B cell (primary cell): ENCODE results near the gene TENT5C. TPM values are rescaled to one million over a fixed set of nuclear protein-coding genes. Genes with fewer than 3 reads are reported as not detected.

Experiments used
- ATAC-seq: fragments of 200-7000 bp; cut with Tn5 transposase; one replicate; pipeline ENCODE4 v1.10.0; 2021; ENCODE audit warnings: low read depth, mild to moderate bottlenecking, moderate number of reproducible peaks, moderate library complexity
- CTCF ChIA-PET: fragments of 350-600 bp; sonication (Branson Sonifier 250); formaldehyde crosslinking; loops from one replicate; lab custom pipeline; 2021; ENCODE audit warnings: antibody characterized with exemption, inconsistent platforms; lab: Charles Lee
- POLR2A ChIA-PET: fragments of 350-600 bp; sonication (Branson Sonifier 250); formaldehyde crosslinking; loops from one replicate; lab custom pipeline; 2021; ENCODE audit warnings: antibody characterized with exemption; lab: Charles Lee
- DNase-seq: peaks from one replicate; pipeline ENCODE4 v3.0.0; 2013
- H2AFZ ChIP-seq: 2 replicates; pipeline ENCODE4 v1.6.1; 2012; ENCODE audit warnings: mild to moderate bottlenecking, low read depth, low read length; ENCODE audit not compliant: insufficient read depth, poor library complexity, severe bottlenecking
- H3K27ac ChIP-seq, 2 donors: 1 replicate in 1 of 2; 2 replicates in 1 of 2; pipeline ENCODE4 v1.5.1; 2012 to 2013; ENCODE audit warnings: low read length in 2 of 2, mild to moderate bottlenecking in 2 of 2, moderate library complexity in 1 of 2
- H3K27me3 ChIP-seq, 4 experiments: fragments of 200-600 bp in 1 of 4; sonication (generic) in 1 of 4; replicated peaks in 1 of 4; 1 replicate in 2 of 4; 2 replicates in 2 of 4; pipeline versions ENCODE4 v1.6.1 to v1.7.0; 2013 to 2016; ENCODE audit warnings: low read length in 3 of 4, mild to moderate bottlenecking in 2 of 4, mixed read lengths in 1 of 4, moderate library complexity in 1 of 4; ENCODE audit not compliant: insufficient read depth in 4 of 4, control insufficient read depth in 3 of 4; ENCODE audit errors: control extremely low read depth in 1 of 4
- H3K36me3 ChIP-seq, 2 experiments: replicated peaks in 1 of 2; 1 replicate in 1 of 2; 2 replicates in 1 of 2; pipeline versions ENCODE4 v1.6.1 to v1.7.1; 2013; ENCODE audit warnings: low read length in 1 of 2; ENCODE audit not compliant: insufficient read depth in 2 of 2, control insufficient read depth in 1 of 2; ENCODE audit errors: control extremely low read depth in 1 of 2, extremely low read depth in 1 of 2
- H3K4me1 ChIP-seq, 2 donors: fragments of 200-600 bp in 1 of 2; sonication (generic) in 1 of 2; 1 replicate in 1 of 2; 2 replicates in 1 of 2; pipeline versions ENCODE4 v1.5.1 to v1.6.1; 2013 to 2017; ENCODE audit warnings: low read length in 2 of 2; ENCODE audit not compliant: control insufficient read depth in 2 of 2, insufficient read depth in 2 of 2
- H3K4me2 ChIP-seq: replicated peaks from 2 replicates; pipeline ENCODE3; 2012; ENCODE audit warnings: mild to moderate bottlenecking, low read depth, low read length; ENCODE audit not compliant: poor library complexity, severe bottlenecking
- H3K4me3 ChIP-seq, 5 experiments: fragments of 200-600 bp in 1 of 5; sonication (generic) in 1 of 5; 1 replicate in 3 of 5; 2 replicates in 2 of 5; pipeline versions ENCODE4 v1.5.1 to v1.7.0; 2011 to 2016; ENCODE audit warnings: low read length in 4 of 5, mild to moderate bottlenecking in 4 of 5, low read depth in 2 of 5, control low read depth in 1 of 5, moderate library complexity in 1 of 5; ENCODE audit not compliant: insufficient read depth in 1 of 5; ENCODE audit errors: control extremely low read depth in 1 of 5, extremely low read depth in 1 of 5
- H3K79me2 ChIP-seq: fragments of 200-600 bp; sonication (generic); one replicate; pipeline ENCODE4 v1.6.0; 2016; ENCODE audit warnings: low read length; ENCODE audit not compliant: control insufficient read depth, insufficient read depth
- H3K9ac ChIP-seq: fragments of 200-600 bp; sonication (generic); 2 replicates; pipeline ENCODE4 v1.6.1; 2017; ENCODE audit warnings: mild to moderate bottlenecking, low read length, moderate library complexity
- H3K9me3 ChIP-seq, 3 donors: one replicate each; pipeline versions ENCODE4 v1.6.1 to v1.7.1; 2013; ENCODE audit warnings: low read length in 2 of 3; ENCODE audit not compliant: control insufficient read depth in 2 of 3, insufficient read depth in 1 of 3; ENCODE audit errors: control extremely low read depth in 1 of 3
- H4K20me1 ChIP-seq: 2 replicates; pipeline ENCODE4 v1.6.0; 2012; ENCODE audit warnings: mild to moderate bottlenecking, low read length; ENCODE audit not compliant: insufficient read depth, control insufficient read depth, poor library complexity, severe bottlenecking
- H3K27ac Mint-ChIP-seq: one replicate; pipeline ENCODE4 v1.8.0; 2021; ENCODE audit warnings: mixed read lengths
- H3K27me3 Mint-ChIP-seq: one replicate; pipeline ENCODE4 v1.8.0; 2021; ENCODE audit warnings: mixed read lengths
- H3K4me1 Mint-ChIP-seq: one replicate; pipeline ENCODE4 v1.8.0; 2021; ENCODE audit warnings: mixed read lengths
- H3K4me3 Mint-ChIP-seq: one replicate; pipeline ENCODE4 v1.8.0; 2021; ENCODE audit warnings: mixed read lengths
- H3K9me3 Mint-ChIP-seq: one replicate; pipeline ENCODE4 v1.8.0; 2022; ENCODE audit warnings: mixed read lengths; ENCODE audit not compliant: insufficient read depth
- EZH2 ChIP-seq: IDR thresholded peaks from 2 replicates; pipeline ENCODE4 v1.6.1; 2012; ENCODE audit warnings: borderline replicate concordance, low read depth, mild to moderate bottlenecking, moderate library complexity, low read length; ENCODE audit not compliant: insufficient read depth, poor library complexity, severe bottlenecking
- WGBS: methylation state at CpG from one replicate; pipeline ENCODE4 v1.1.5; 2013; ENCODE audit warnings: missing lambda C conversion rate; ENCODE audit not compliant: insufficient coverage; 5-methylcytosine and 5-hydroxymethylcytosine counted together
- intact Hi-C: fragments of 100-400 bp; cut with micrococcal nuclease; formaldehyde crosslinking; loops from one replicate; pipeline ENCODE4 v1.10.0; 2022
- polyA plus RNA-seq: library from polyadenylated mRNA; depleted of rRNA; stranded (reverse); fragments of >200 nt; gene quantifications from 2 replicates; pipeline ENCODE4 v1.2.3, GENCODE V29; 2012
- total RNA-seq, 2 donors: library from RNA; stranded (reverse); fragments of 120-200 nt in 1 of 2; gene quantifications; 1 replicate in 1 of 2; 2 replicates in 1 of 2; pipeline versions ENCODE4 v1.2.3 to v1.2.4, GENCODE V29; 2013 to 2022
- TF ChIP-seq, protein P1 (sequence below): fragments of 200-600 bp; IDR thresholded peaks from one replicate; pipeline ENCODE4 v1.8.0; 2022; ENCODE audit warnings: antibody characterized with exemption, mild to moderate bottlenecking

Gene TENT5C
- total and polyA plus RNA-seq, 2 donors (not counting 1 experiment from before 2014, with no cell fraction given): 65.4 to 112 TPM

DNA sequence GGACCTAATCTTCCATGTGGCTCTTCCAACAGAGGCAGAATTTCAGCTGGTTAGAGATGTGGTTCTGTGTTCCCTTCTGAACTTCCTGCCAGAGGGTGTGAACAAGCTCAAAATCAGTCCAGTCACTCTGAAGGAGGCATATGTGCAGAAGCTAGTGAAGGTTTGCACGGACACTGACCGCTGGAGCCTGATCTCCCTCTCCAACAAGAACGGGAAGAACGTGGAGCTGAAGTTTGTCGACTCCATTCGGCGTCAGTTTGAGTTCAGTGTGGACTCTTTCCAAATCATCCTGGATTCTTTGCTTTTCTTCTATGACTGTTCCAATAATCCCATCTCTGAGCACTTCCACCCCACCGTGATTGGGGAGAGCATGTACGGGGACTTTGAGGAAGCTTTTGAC is 17.3 kb downstream of the TENT5C start:
- H3K4me1 Mint-ChIP-seq: peaks cover 93% of the 10 kb centered on the region
- H3K27ac Mint-ChIP-seq: no peak overlapping the region
- Histone ChIP-seq H4K20me1 (peaks cover 71% of the 10 kb centered on the region), H3K4me3 (no peak overlapping the region), H3K9ac (no peak overlapping the region), H3K27ac (no peak overlapping the region), H3K79me2 (peaks cover 100% of the 10 kb centered on the region), H2AFZ (no peak overlapping the region), H3K9me3 (peaks cover 0 to 3% (median 3%) of the 10 kb centered on the region in 3 donors), H3K27me3 (no peaks in the 10 kb centered on the region), H3K36me3 (peaks cover 3 to 62% of the 10 kb centered on the region in 2 experiments), H3K4me1 (peaks cover 64 to 67% of the 10 kb centered on the region in 2 donors), H3K4me2 (no peak overlapping the region)
- DNase-seq (no peak), ATAC-seq (no peak)
- 84% methylated on average over 7 of the region's 9 CpGs for WGBS
- ChIA-PET POLR2A (no interaction called here), CTCF (interaction anchor here (0.9 to 13.6 kb wide), 8 partner anchors 11 to 137 kb away, joined by 3 to 88 read pairs (median 4); no protein-coding TSS in a partner anchor)
- H3K27me3 Mint-ChIP-seq: no peaks in the 10 kb centered on the region
- intact Hi-C loops: loop anchor here (2.0 kb wide), 1 partner anchor 16 kb away; the partner anchor contains the start of gene TENT5C
- TF ChIP-seq, protein P1, sequence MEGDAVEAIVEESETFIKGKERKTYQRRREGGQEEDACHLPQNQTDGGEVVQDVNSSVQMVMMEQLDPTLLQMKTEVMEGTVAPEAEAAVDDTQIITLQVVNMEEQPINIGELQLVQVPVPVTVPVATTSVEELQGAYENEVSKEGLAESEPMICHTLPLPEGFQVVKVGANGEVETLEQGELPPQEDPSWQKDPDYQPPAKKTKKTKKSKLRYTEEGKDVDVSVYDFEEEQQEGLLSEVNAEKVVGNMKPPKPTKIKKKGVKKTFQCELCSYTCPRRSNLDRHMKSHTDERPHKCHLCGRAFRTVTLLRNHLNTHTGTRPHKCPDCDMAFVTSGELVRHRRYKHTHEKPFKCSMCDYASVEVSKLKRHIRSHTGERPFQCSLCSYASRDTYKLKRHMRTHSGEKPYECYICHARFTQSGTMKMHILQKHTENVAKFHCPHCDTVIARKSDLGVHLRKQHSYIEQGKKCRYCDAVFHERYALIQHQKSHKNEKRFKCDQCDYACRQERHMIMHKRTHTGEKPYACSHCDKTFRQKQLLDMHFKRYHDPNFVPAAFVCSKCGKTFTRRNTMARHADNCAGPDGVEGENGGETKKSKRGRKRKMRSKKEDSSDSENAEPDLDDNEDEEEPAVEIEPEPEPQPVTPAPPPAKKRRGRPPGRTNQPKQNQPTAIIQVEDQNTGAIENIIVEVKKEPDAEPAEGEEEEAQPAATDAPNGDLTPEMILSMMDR: no peak
- no peak for TF ChIP-seq EZH2
- H3K4me3 Mint-ChIP-seq: no peak overlapping the region
- peaks cover 4% of the 10 kb centered on the region for H3K9me3 Mint-ChIP-seq

DNA sequence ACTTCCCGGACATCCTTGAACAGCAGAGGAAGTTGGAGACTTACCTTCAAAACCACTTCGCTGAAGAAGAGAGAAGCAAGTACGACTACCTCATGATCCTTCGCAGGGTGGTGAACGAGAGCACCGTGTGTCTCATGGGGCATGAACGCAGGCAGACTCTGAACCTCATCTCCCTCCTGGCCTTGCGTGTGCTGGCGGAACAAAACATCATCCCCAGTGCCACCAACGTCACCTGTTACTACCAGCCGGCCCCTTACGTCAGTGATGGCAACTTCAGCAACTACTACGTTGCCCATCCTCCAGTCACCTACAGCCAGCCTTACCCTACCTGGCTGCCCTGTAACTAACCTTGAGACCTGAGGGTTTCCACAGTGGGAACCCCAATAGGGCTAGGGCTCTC is 17.9 kb downstream of the TENT5C start:
- ChIA-PET CTCF (interaction anchor here (1.0 to 13.6 kb wide), 3 partner anchors 14 to 88 kb away, joined by 4 to 88 read pairs (median 81); no protein-coding TSS in a partner anchor), POLR2A (no interaction called here)
- Histone ChIP-seq H3K36me3 (peaks cover 3 to 65% of the 10 kb centered on the region in 2 experiments), H3K9me3 (peaks cover 0 to 1% (median 0%) of the 10 kb centered on the region in 3 donors), H2AFZ (no peak overlapping the region), H3K27me3 (no peaks in the 10 kb centered on the region), H3K9ac (no peak overlapping the region), H3K4me2 (no peak overlapping the region), H3K4me1 (peaks cover 66 to 67% of the 10 kb centered on the region in 2 donors), H3K27ac (no peak overlapping the region), H3K79me2 (peaks cover 100% of the 10 kb centered on the region), H3K4me3 (no peak overlapping the region), H4K20me1 (peaks cover 70% of the 10 kb centered on the region)
- H3K27me3 Mint-ChIP-seq: no peaks in the 10 kb centered on the region
- no peak overlapping the region for H3K4me3 Mint-ChIP-seq
- intact Hi-C loops: loop anchor here (2.0 kb wide), 1 partner anchor 17 kb away; the partner anchor contains the start of gene TENT5C
- ATAC-seq: no peak
- WGBS: 95% methylated on average over 13 of the region's 13 CpGs
- H3K9me3 Mint-ChIP-seq: peaks cover 1% of the 10 kb centered on the region
- H3K27ac Mint-ChIP-seq: peak overlapping the region; percentile 65
- H3K4me1 Mint-ChIP-seq: peaks cover 92% of the 10 kb centered on the region
- TF ChIP-seq EZH2: no peak
- TF ChIP-seq, protein P1: no peak
- DNase-seq: no peak
